Kidney (tissue), 14 donors: ENCODE results near the gene NAPA. TPM values are rescaled to one million over a fixed set of nuclear protein-coding genes. Genes with fewer than 3 reads are reported as not detected.

ENCODE experiments used
- DNase-seq, 5 donors: peaks; one replicate each; pipeline ENCODE4 v3.0.0-alpha.2; 2013 to 2020
- FAIRE-seq: peaks from 2 replicates; lab custom pipeline; 2012; peaks lifted over from hg19 to GRCh38; lab: Jason Lieb, UNC
- H3K27ac ChIP-seq, 2 donors: one replicate each; pipeline ENCODE4 v1.7.0; 2013; ENCODE audit warnings: low read depth in 2 of 2, low read length in 2 of 2, inconsistent platforms in 1 of 2
- H3K27me3 ChIP-seq: one replicate; pipeline ENCODE4 v1.7.1; 2013; ENCODE audit warnings: low read length, inconsistent platforms; ENCODE audit not compliant: control insufficient read depth, insufficient read depth
- H3K36me3 ChIP-seq, 3 donors: one replicate each; pipeline versions ENCODE4 v1.7.0 to v1.7.1; 2013; ENCODE audit warnings: low read length in 3 of 3, control low read depth in 1 of 3, inconsistent platforms in 1 of 3; ENCODE audit not compliant: insufficient read depth in 3 of 3, control insufficient read depth in 2 of 3
- H3K4me1 ChIP-seq, 3 donors: one replicate each; pipeline versions ENCODE4 v1.7.0 to v1.7.1; 2013; ENCODE audit warnings: low read length in 3 of 3, inconsistent platforms in 1 of 3, low read depth in 1 of 3; ENCODE audit not compliant: control insufficient read depth in 2 of 3, insufficient read depth in 2 of 3
- H3K4me3 ChIP-seq, 3 donors: one replicate each; pipeline versions ENCODE4 v1.7.0 to v1.8.1; 2013; ENCODE audit warnings: low read length in 3 of 3, control low read depth in 1 of 3, inconsistent platforms in 1 of 3
- H3K9ac ChIP-seq, 3 donors: one replicate each; pipeline versions ENCODE4 v1.7.0 to v1.7.1; 2013; ENCODE audit warnings: low read length in 3 of 3, control low read depth in 1 of 3, inconsistent platforms in 1 of 3
- H3K9me3 ChIP-seq, 3 donors: one replicate each; pipeline versions ENCODE4 v1.7.0 to v1.7.1; 2013; ENCODE audit warnings: low read length in 3 of 3, control low read depth in 1 of 3, inconsistent platforms in 1 of 3; ENCODE audit not compliant: control insufficient read depth in 2 of 3, insufficient read depth in 1 of 3
- CTCF ChIP-seq: IDR thresholded peaks from 3 replicates; pipeline ENCODE4 v1.5.1; 2012; ENCODE audit warnings: mild to moderate bottlenecking, moderate library complexity, borderline replicate concordance; ENCODE audit not compliant: insufficient read depth; ENCODE audit errors: extremely low read depth
- intact Hi-C: fragments of 100-400 bp; cut with DNase I; formaldehyde crosslinking; loops from one replicate; pipeline ENCODE4 v1.11.1; 2022
- polyA plus RNA-seq: library from polyadenylated mRNA; stranded (reverse); fragments of 350-450 nt; fragmentation: Illumina TruSeq; extraction: RNeasy Lipid Tissue Mini Kit (QIAGEN cat#74804); gene quantifications from one replicate; pipeline ENCODE4 v1.2.3, GENCODE V29; 2014; ENCODE audit warnings: low read depth, low replicate concordance; ENCODE audit not compliant: insufficient read depth
- total RNA-seq: library from RNA; stranded (reverse); fragmentation: NEBNext Ultra II Directional; extraction: Animal tissue kit (Norgen Biotek cat#: 25700); gene quantifications from one replicate; pipeline ENCODE4 v1.2.1, GENCODE V29; 2021
- donor health status: control.
- donor health status: control.
- donor health status: control.
- donor health status: control.
- donor health status: control.
- donor health status: DM: yes; HTN: yes; CAD: no.
- donor health status: Normal renal cell carcinoma (clear cell type).

NAPA gene
- total and polyA plus RNA-seq, 2 donors from 2014 or later, result 136 to 213 TPM

- H3K4me3 ChIP-seq, result no peak overlapping the region
- peaks cover 0 to 3% (median 0%) of the 10 kb centered on the region in 3 donors for H3K4me1 ChIP-seq
- FAIRE-seq (no peak), DNase-seq (no peak)
- intact Hi-C loops, result no loop called here
- no peaks in the 10 kb centered on the region for H3K27me3 ChIP-seq
- H3K9ac ChIP-seq, result no peak overlapping the region
- H3K27ac ChIP-seq, result no peak overlapping the region
- no peak for TF ChIP-seq CTCF
- H3K36me3 ChIP-seq, result no peaks in the 10 kb centered on the region
- no peaks in the 10 kb centered on the region for H3K9me3 ChIP-seq
Measured at GRCh38 chr19:47520343-47520806, 5.5 kb upstream of the NAPA start.

- no peak for DNase-seq
- intact Hi-C loops, result no loop called here
Measured at GRCh38 chr19:47518854-47519253, 4.0 kb upstream of the NAPA start.

GRCh38 chr19:47518139-47518538 is 3.3 kb upstream of the NAPA start:
- Histone ChIP-seq H3K27ac (no peak overlapping the region), H3K9ac (no peak overlapping the region), H3K27me3 (no peaks in the 10 kb centered on the region), H3K4me3 (no peak overlapping the region), H3K36me3 (no peaks in the 10 kb centered on the region), H3K9me3 (no peaks in the 10 kb centered on the region), H3K4me1 (peaks cover 2 to 8% (median 4%) of the 10 kb centered on the region in 3 donors)
- intact Hi-C loops, result no loop called here
- DNase-seq (no peak), FAIRE-seq (no peak)
- TF ChIP-seq CTCF, result no peak

More at GRCh38 chr19:47518854-47519253, 4.0 kb upstream of the NAPA start:
- H3K9ac ChIP-seq, result no peak overlapping the region
- FAIRE-seq, result no peak
- H3K27me3 ChIP-seq, result no peaks in the 10 kb centered on the region
- H3K36me3 ChIP-seq, result no peaks in the 10 kb centered on the region
- peaks cover 0 to 3% (median 0%) of the 10 kb centered on the region in 3 donors for H3K4me1 ChIP-seq
- no peak overlapping the region for H3K4me3 ChIP-seq
- no peak overlapping the region for H3K27ac ChIP-seq
- TF ChIP-seq CTCF, result no peak
- no peaks in the 10 kb centered on the region for H3K9me3 ChIP-seq
